C4-2B (cell line): ENCODE data around the gene ZNF70.

Experiments used
- CTCF ChIP-seq: fragments of 450-650 bp; conservative IDR thresholded peaks from 2 replicates; pipeline ENCODE4 v1.5.1; 2017; ENCODE audit warnings: mild to moderate bottlenecking
- ZFX ChIP-seq: fragments of 450-650 bp; IDR thresholded peaks from 2 replicates; pipeline ENCODE4 v1.6.1; 2017

GRCh38 chr22:23782252-23782651 lies 31.3 kb upstream of the ZNF70 start:
- TF ChIP-seq CTCF (no peak), ZFX (no peak)
